COR-L47 (cell line): Measurements from ENCODE around the gene VWA1.

Experiments
- DNase-seq: peaks from one replicate; lab custom pipeline; 2025; lab: John Stamatoyannopoulos, UW

VWA1 gene, protein sequence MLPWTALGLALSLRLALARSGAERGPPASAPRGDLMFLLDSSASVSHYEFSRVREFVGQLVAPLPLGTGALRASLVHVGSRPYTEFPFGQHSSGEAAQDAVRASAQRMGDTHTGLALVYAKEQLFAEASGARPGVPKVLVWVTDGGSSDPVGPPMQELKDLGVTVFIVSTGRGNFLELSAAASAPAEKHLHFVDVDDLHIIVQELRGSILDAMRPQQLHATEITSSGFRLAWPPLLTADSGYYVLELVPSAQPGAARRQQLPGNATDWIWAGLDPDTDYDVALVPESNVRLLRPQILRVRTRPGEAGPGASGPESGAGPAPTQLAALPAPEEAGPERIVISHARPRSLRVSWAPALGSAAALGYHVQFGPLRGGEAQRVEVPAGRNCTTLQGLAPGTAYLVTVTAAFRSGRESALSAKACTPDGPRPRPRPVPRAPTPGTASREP

DNA sequence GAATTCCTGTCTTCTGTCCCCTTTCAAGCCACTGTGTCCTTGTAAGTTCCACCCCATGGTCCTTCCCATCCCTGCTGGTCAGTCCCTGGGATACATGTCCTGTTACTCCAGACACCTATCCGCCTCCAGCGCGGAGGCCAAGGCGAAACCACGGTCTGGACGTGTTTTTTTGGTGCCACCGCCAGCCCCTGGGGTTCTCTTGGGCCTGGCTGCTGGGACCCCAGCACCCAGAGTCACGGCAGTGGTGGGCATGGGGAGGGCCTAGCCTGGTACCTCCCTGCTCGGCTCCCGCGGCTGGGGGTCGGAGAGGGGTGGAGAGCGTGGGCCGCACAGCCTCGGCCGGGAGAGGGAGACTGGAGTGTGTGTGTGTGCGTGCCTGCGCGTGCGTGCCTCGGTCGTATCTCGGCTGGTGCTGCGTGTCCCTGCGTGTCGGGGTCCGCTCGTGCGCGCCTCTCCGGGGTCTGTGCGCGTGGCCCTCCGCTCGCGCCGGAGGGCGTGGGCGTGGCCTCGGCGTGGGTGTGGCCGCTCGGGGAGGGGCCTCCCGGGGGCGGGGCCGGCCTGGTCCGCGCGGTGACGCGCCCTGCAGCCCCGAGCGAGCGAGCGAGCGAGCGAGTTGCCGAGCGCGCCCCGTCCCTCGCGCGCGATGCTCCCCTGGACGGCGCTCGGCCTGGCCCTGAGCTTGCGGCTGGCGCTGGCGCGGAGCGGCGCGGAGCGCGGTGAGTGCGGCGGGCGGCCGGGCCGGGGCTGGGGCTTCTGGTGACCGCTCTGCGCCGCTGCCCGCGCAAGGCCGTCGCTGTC, at the start of gene VWA1:
VWA1 (plus strand) TSS at position 585 of the 798 bp plus-strand sequence; CDS start at position 644, 59 bp downstream.
- no peak for DNase-seq

DNA sequence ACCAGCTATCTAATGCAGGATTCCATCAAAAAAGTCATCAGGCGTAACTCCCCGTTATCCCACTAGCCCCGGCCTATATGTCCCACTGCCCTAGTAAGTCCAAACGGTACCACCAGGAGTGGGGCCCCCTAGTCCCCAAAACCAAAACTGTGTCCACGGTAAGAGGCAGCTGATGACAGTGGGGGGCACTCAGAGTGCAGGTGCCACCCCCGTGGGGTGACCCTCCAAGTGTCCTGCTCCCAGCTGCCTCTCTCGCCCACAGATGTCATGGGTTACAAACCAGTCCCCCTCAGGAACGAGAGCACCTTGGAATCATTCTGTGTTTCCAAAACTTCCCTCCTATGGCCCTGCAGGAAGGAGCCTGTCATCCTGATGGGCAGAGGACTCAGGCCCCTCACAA, 49.6 kb upstream of the VWA1 start:
- no peak for DNase-seq

DNA sequence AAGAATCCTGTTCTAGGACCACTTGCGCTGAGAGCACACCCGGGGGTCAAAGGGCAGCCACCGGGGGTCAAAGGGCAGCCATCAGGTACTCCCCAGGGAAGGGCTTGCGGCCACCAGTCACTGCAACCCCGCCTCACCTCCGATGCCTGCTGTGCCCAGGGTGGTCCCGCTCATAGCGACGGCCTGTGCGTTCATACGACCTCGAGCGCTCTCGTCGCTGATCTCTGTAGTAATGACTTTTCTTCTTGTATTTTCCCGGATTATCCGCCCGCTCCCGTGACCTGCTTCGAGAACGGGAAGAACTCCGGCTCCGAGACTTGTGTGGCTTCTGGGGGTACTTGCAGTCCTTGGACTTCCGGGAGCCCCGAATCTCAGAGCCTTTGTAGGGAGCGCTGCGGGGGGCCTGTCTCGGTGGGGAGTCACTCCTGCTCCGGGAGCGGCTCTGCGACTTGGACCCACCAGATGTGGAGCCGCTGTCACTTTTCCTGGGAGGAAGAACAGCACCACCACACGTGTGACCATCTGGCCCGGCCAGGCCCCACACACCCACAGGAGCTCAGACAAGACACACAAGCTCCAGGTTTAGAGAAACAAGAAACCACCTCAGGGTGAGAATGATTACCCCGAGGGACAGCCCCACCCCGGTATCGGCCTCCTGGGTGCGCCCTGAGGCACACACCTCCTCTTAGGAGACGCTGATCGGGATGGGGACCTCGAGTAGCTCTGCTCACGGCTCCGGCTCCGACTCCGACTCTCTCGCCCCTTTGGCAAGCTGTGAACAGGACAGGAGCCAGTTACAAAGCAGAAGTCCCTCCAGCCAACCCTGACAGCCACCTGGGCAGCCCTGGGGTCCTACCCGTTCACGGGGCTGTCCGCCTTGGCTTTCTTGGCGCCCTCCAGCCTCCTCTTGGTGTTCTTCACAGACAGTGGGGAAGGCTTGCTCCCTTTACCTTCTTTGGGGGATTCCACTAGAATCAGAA, 48.1 kb upstream of the VWA1 start:
- DNase-seq, result no peak

DNA sequence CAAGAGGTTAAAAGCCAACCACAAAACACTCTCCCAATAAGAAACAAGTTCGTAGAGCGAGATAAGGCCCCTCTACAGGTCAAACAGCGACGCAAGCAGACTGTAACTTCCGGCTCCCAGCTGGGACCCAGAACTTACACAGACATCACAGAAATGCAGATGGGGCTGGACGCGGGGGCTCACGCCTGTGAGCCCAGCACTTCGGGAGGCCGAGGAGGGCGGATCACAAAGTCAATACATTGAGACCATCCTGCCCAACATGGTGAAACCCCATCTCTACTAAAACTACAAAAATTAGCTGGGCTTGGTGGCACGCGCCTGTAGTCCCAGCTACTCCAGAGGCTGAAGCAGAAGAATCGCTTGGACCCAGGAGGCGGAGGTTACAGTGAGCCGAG, 47.4 kb upstream of the VWA1 start:
- DNase-seq, result no peak

DNA sequence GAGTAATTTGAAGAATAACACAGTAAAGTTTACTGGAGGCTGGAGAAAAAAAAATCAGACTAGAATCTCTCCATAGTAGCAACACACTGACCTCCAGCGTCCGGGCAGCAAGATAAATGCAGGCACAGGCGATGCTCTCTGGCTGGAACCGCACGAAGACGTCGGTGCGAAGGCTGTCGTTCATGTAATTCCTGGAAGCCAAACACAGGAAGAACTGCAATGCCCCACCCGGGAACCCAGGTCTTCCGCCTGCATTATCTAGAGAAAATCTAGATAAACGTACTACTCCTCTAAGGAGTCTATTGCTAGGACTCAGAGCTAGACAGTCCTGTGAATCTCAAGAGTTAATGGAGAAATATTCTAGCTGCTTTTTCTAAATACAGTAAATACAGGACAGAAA, 44.8 kb upstream of the VWA1 start:
- DNase-seq, result no peak

DNA sequence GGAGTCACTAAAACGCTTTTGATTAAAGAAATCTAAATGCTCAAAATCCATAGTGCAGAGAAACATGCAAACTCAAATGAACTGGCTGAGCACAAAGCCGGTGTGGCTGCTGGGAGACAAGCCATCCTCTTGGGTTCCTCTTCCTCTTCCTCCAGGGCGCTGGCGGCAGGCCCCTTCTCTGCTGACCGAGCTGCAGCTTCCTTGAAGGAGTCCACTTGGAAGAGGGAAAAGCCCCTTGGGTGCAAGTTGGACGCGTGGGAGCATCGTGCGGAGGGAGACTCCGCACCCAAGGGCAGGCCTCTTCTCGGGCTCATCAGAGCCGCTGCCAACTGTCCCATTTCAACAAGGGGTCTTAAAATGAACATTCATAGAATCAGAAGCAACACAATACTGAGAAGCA, 44.3 kb upstream of the VWA1 start:
- no peak for DNase-seq

DNA sequence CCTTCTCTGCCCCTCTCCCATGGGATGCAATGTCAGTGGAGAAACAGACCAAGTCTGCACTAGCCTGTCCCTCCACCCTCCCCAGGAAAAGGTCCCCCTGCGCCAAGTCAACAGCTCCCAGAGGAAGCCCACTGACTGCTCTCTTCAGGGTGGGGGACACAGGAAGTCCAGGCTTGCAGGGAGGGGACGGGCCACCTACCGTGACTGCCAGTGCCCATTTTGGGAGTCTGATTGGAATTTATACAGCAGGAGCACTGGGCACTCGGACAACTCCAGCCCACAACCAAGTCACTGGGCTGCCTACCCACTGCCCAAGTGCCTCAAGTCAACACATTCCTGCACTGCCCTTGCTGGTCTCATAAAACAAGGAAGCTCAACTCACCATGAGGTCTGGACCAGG, 42.5 kb upstream of the VWA1 start:
- DNase-seq, result no peak

DNA sequence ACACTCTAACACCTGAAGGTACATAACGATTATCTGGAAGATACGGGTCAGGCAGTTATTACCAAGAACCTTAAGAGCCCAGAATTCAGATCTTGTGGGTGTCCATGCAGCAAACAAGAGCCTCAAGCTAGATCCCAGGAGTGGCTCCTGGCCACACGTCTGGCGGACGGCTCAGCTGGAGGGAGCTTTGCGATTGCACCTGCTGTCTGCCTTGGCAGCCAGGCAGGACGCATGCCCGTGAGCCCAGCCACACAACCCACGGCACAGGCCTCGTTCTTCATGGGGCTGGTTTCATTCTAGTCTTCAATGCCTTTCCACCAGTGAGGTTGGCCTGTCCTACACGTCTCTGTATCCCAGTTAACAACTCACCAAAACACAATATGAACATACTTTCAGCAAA, 42.1 kb upstream of the VWA1 start:
- DNase-seq, result no peak

DNA sequence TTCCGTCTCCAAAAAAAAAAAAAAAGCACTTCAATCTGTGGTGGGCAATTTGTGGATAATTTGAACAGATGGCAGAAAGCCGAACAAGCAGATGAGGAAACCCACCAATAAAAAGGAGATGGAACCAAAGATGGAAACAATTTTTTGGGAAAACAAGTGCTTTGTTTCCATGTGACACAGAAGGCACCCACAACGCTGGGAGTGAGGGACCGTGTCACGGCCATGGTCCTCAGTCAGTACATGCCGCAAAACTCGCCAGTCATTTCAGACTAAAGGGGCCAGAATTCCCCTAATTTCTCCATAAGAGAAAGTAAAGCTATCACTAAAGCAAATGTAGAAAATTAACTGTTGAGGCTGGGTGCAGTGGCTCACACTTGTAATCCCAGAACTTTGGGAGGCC, 41.4 kb upstream of the VWA1 start:
- no peak for DNase-seq

DNA sequence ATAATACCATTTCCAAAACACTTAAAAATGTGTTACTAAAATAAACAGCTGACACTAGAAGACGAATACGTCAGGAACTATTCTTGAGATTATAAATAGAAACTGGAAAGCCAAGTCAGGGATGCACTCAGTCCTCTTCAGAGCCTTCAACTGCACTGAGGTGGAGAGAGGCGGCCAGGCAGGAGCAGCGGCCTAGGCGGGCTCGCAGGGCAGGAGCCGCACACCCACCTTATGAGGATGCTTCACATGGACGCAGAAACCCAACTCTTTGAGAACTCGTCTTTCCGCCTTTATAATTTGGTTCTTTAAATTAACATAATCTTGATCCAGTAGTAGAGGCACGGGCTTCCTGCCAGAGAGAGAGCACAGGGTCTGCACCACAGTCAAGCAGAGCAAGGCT, 40.3 kb upstream of the VWA1 start:
- no peak for DNase-seq

DNA sequence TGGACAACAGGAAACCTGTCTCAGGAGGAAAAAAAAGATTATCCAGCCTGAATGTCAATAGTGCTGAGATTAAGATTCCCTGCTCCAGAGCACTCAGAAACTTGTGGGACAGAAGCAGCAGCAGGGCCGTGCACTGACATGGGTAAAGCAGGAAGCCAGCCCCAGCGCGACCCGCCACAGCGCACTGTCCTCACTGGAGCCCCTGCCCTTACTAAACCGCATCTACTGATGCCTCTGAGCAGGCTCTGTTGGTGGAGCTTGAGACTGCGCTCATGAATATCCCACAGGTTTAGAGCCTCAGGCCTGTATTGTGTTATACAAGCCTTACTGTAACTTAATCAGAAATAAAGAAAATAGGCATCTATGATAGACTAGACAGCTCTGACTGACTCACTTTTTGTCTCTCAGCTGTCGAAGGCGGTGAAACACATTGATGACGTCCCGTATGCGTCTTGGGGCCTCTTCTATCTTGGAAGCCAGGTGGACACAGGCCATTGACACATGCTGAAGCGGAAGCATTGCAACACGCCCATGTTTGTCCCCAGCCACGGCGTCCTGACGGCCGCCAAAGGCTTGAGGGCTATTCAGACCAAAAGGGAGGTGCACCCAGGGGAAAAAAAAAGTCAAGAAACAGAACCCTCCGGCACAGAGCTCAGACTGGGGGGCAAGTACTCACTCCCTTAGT, 37.5 kb upstream of the VWA1 start:
- no peak for DNase-seq

DNA sequence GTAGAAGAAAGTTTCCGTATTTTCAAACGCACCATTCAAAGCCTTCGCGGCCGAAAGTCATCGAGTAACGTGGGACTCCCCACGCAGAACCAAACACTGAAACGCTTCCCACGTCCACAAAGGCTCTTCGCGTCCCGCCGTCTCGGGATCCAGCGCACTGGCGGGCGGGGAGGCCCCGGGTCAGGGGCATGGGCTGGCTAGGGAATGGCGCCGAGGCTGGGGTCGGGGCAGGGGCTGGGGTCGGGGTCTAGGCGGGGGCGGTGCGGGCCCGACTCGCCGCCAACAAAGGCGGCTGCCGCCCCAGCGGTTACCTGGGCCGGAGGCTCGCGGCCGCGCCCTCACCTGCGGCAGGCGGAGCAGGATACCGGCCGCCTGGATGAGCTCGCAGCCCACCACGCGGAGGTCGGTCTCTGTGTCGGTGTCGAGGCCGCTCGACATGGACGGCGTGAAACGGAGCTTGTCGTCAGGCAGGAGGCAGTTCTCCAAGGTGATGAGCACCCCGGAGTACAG, 36.8 kb upstream of the VWA1 start:
- DNase-seq, result no peak

DNA sequence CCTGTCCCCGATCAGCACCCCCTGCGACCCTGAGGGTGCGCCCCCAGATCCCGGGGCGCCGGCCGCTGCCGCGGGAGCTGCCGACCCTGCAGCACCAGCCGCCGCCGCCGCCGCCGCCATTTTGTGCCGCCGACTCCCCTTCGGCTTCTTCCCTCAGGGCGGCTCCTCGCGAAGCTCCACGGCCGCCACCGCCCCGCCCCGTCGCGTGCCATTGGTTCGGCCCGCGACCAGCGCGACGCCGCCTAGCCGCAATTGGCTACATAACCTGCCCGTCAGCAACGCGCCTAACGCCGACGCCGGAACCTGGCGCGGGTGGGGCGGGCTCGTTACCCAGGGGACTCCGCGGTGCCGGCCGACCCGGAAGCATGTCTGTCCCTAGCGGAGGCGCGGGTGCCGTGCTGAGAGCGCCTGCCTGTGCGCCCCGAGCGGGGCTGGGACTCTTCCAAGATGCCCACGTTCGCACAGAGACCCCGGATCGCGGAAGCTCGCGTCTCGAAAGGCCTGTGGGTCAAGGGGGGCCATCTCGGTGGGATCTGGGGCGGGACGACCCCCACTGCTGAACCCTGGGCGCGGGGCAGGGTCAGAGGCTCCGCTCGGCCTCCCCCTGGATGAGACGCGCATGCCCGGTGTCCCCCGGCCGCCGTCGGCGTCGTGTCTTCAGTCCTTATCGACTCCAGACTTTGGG, 36.2 kb upstream of the VWA1 start, which contains the start of gene CCNL2:
CCNL2 (minus strand) TSS at position 149 of the 685 bp plus-strand sequence; CDS start at position 120, 29 bp downstream.
- peak; percentile 99 for DNase-seq

DNA sequence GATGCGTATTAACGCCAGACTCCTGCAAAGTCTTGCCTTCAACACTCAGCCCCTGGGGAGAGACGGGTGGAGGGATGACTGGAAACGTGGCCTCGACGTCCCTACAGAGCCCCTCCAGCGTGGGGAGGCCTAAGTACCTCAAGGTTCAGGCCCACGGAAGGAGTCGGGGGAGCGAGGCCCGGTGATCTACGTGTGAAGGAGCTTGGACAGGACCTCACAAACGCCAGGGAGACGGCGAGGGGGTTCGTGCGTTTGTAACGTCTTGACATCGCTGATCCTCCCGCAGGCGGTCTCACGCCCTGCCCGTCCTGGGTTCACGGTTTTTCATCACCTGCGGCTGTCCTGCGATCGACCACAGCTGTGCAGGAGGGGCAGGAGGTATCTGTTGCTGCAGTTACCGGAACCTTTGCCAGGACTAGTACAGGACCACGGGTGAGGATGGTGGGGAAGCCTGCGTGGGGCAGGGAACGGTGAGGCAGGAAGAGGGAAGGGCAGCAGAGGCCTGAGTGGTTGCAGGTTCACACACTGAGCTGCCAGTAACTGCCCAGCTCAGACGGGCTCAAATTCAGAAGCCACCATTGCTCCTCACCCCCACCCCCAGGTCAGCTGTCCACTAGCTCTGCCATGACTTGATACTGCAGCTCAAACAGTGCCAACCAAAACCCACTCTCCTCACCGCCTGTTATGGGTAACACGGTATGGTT, 35.5 kb upstream of the VWA1 start:
- no peak for DNase-seq

DNA sequence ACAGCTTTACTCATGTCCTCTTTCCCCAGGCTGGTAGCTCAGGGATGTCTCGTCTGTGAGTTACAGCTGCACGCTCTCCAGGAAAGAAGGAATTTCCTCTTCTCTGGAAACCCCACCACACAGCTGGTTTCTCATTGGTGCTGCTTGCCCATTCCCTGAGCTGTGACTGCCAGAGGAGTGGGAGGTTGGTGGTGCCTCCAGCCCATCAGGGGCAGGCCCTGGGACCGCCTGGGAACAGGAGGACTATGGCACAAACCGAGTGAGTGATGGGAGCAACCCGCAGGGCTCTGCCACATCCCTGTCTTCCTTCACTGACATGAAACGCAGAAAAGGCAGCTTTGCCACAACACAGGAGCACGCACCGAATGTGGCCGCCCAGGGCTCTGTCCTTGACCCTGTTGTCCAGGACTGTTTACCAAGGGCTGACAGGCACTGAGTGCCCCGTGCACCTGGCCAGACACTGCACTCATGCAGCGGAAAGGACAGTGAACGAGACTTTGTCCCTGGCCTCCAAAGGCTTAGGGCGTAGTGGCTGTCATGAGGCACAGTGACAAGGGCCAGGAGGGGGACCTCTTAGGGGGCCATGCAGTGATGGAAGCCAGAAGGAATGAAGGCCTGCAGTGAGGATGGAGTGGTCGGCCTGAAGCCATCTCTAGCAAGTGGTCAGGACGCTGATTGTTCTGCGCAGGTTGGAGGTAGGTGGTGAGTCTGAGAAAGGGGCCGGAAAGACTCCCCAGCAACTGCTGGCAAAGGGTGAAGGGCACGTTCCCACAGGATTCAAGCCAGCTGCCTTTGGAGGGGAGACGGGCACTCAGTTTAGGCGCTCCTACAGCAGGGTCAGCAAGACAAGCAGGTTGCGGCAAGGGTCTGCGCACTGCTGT, 34.7 kb upstream of the VWA1 start:
- DNase-seq, result no peak

DNA sequence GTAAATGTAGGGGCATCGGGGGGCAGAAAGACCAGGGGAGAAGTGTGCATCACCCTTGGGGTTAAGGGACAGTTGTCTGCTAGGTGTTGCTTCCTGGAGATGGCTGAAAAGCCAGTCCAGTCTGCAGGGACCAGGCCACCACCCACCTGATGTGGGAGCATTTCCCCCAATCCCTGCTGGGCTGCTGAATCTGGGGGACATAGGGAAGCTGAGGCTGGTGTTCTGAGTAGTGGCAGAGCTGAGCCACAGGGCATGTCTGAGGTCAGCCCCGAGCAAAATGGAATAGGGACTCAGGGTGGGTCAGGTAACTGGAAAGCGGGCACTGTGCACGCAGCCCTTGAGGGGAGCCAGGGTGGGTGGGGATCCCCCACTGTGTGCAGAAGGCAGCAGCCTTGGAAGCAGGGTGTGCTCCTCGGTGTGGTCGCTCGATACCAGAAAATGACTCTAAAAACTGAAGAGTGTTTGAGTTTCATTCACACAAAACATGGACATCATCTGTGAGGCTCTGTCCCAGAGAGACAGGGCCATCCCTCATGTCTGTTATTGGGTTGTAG, 34.0 kb upstream of the VWA1 start:
- DNase-seq, result no peak

DNA sequence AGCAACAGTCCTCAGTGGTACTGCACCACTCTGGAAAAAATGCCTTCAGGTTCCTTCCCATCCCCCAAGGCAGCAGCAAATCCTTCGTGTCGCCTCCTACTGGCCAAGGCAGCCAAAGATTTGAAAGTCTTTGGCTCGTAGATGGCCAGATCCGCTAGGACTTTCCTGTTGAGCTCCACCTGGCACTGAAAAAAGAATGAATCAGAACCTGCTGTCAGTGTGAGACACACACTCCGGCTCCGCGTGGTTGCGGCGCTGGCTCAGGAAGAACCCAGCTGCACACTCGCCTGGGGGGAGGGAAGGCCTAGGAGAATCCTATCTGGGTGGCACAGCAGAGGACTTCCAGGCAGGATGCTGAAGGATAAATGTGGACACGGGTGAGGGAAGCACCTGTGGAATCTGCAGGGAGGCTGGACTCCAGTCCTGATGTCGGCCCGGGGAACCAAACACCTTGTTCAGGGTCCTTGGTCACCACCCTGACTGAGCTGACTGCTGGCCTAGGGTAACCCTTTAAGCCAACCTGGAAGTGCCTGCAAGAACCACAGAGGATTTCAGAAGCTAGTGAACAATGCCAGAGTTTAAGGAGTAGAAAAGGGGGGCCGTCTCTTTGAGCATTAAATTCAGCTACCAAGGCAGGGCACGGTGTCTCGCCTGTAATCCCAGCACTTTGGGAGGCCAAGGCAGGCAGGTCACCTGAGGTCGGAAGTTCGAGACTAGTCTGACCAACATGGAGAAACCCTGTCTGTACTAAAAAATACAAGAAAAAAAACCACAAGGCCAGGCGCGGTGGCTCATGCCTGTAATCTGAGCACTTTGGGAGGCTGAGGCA, 33.2 kb upstream of the VWA1 start:
- DNase-seq, result no peak
